Effector CD8-positive, alpha-beta T cell (primary cell): ENCODE data around the gene FREM2.

Experiments
- DNase-seq: peaks from one replicate; lab custom pipeline; 2025; lab: John Stamatoyannopoulos, UW

FREM2 gene

GRCh38 chr13:38826182-38826813, 139.4 kb downstream of the FREM2 start:
- DNase-seq, result no peak

GRCh38 chr13:38830442-38831045, 143.7 kb downstream of the FREM2 start:
- DNase-seq, result no peak

- DNase-seq, result no peak
These were observed 157.7 kb downstream of the FREM2 start for GRCh38 chr13:38844581-38844980.

- DNase-seq, result no peak
These were observed 161.5 kb downstream of the FREM2 start for GRCh38 chr13:38848360-38848759.

GRCh38 chr13:38849315-38849714, 162.4 kb downstream of the FREM2 start:
- DNase-seq, result no peak

GRCh38 chr13:38850868-38851626, 164.2 kb downstream of the FREM2 start:
- no peak for DNase-seq

- DNase-seq, result no peak
These were observed 167.3 kb downstream of the FREM2 start for GRCh38 chr13:38854226-38854625.

GRCh38 chr13:38856065-38856464, 169.2 kb downstream of the FREM2 start:
- no peak for DNase-seq

- DNase-seq, result no peak
These were observed 175.6 kb downstream of the FREM2 start for GRCh38 chr13:38862443-38862842.

GRCh38 chr13:38863536-38863935, 176.7 kb downstream of the FREM2 start:
- no peak for DNase-seq

- no peak for DNase-seq
These were observed 179.8 kb downstream of the FREM2 start for GRCh38 chr13:38866649-38867048.

- DNase-seq, result no peak
These were observed 181.5 kb downstream of the FREM2 start for GRCh38 chr13:38868399-38868798.

- no peak for DNase-seq
These were observed 182.0 kb downstream of the FREM2 start for GRCh38 chr13:38868870-38869269.

GRCh38 chr13:38871275-38871674, 184.4 kb downstream of the FREM2 start:
- no peak for DNase-seq

GRCh38 chr13:38872693-38873092, 185.8 kb downstream of the FREM2 start:
- DNase-seq, result no peak

GRCh38 chr13:38875186-38875875, 188.5 kb downstream of the FREM2 start:
- no peak for DNase-seq

- no peak for DNase-seq
These were observed 192.4 kb downstream of the FREM2 start for GRCh38 chr13:38879278-38879677.

GRCh38 chr13:38879786-38880185, 192.9 kb downstream of the FREM2 start:
- no peak for DNase-seq

GRCh38 chr13:38880397-38880796, 193.5 kb downstream of the FREM2 start:
- no peak for DNase-seq

- no peak for DNase-seq
These were observed 196.9 kb downstream of the FREM2 start for GRCh38 chr13:38883783-38884182.

- no peak for DNase-seq
These were observed 201.4 kb downstream of the FREM2 start for GRCh38 chr13:38888309-38888708.

- no peak for DNase-seq
These were observed 208.2 kb downstream of the FREM2 start for GRCh38 chr13:38895075-38895474.

- no peak for DNase-seq
These were observed 210.6 kb downstream of the FREM2 start for GRCh38 chr13:38897521-38897920.
